HCT116 (cell line): ENCODE measurements around the gene SLC38A6. TPM values are rescaled to one million over a fixed set of nuclear protein-coding genes. Genes with fewer than 3 reads are reported as not detected.

Source experiments
- ATAC-seq: fragments of 200-7000 bp; cut with Tn5 transposase; 2 replicates; pipeline ENCODE4 v1.9.1; 2020; ENCODE audit warnings: mild to moderate bottlenecking, moderate library complexity
- BruUV-seq: library from RNA; stranded (reverse); fragments of 400-500 nt; replicated peaks from 2 replicates; lab custom pipeline; 2021; lab: Mats Ljungman, UMichigan
- CTCF ChIA-PET: fragments of 300-600 bp; sonication (Branson Sonifier 250); formaldehyde crosslinking; loops from one replicate; lab custom pipeline; 2021; ENCODE audit warnings: antibody characterized with exemption; lab: Charles Lee
- POLR2A ChIA-PET: fragments of 300-600, 350-600 bp; sonication (Branson Sonifier 250); formaldehyde crosslinking; loops from one replicate; lab custom pipeline; 2021; ENCODE audit warnings: antibody characterized with exemption; lab: Charles Lee
- RAD21 ChIA-PET, 2 experiments: fragments of 300-600 bp; sonication (Branson Sonifier 250); formaldehyde crosslinking; loops; one replicate each; lab custom pipeline; 2023; ENCODE audit warnings: low total read pairs in 2 of 2; ENCODE audit not compliant: uncharacterized antibody in 2 of 2, unreplicated experiment in 2 of 2, low non-redundant PET in 1 of 2; lab: Charles Lee
- DNase-seq: peaks from one replicate; pipeline ENCODE4 v3.0.0-alpha.2; 2010; ENCODE audit warnings: low read depth, low spot score
- H2AFZ ChIP-seq: fragments of 200-600 bp; shearing (Covaris generic), sonication (generic); 2 replicates; pipeline ENCODE4 v1.6.1; 2017; ENCODE audit warnings: low read depth, mixed run types, mixed read lengths, antibody characterized with exemption, low read length; ENCODE audit not compliant: poor library complexity, severe bottlenecking
- H3K27ac ChIP-seq: 2 replicates; pipeline ENCODE4 v1.5.1; 2012; ENCODE audit warnings: low read depth, low read length
- H3K27me3 ChIP-seq: fragments of 200-600 bp; sonication (generic); 2 replicates; pipeline ENCODE4 v1.6.1; 2016; ENCODE audit warnings: mixed run types, low read length, mixed read lengths; ENCODE audit not compliant: insufficient read depth
- H3K36me3 ChIP-seq, 2 experiments: fragments of 200-500 bp in 1 of 2; fragments of 200-600 bp in 1 of 2; sonication (Bioruptor generic) in 1 of 2; sonication (generic) in 1 of 2; 2 replicates each; pipeline versions ENCODE4 v1.5.1 to v1.6.1; 2014 to 2016; ENCODE audit warnings: low read length in 2 of 2, inconsistent platforms in 1 of 2, mixed read lengths in 1 of 2, mixed run types in 1 of 2; ENCODE audit not compliant: insufficient read depth in 2 of 2, control insufficient read depth in 1 of 2
- H3K4me1 ChIP-seq, 2 experiments: fragments of 200-600 bp in 1 of 2; sonication (generic) in 1 of 2; 2 replicates each; pipeline versions ENCODE4 v1.5.1 to v1.6.1; 2012 to 2017; ENCODE audit warnings: low read length in 2 of 2, inconsistent platforms in 1 of 2, mild to moderate bottlenecking in 1 of 2, mixed read lengths in 1 of 2, mixed run types in 1 of 2, moderate library complexity in 1 of 2; ENCODE audit not compliant: insufficient read depth in 2 of 2, control insufficient read depth in 1 of 2
- H3K4me2 ChIP-seq: fragments of 200-600 bp; sonication (generic); 2 replicates; pipeline ENCODE4 v1.6.1; 2017; ENCODE audit warnings: mixed run types, low read length, mixed read lengths
- H3K4me3 ChIP-seq, 2 experiments: fragments of 200-600 bp in 1 of 2; sonication (generic) in 1 of 2; replicated peaks in 1 of 2; 2 replicates each; pipeline ENCODE4 v1.5.1; 2011 to 2016; ENCODE audit warnings: low read length in 2 of 2, control low read depth in 1 of 2, low read depth in 1 of 2, mild to moderate bottlenecking in 1 of 2, mixed read lengths in 1 of 2, mixed run types in 1 of 2
- H3K79me2 ChIP-seq: fragments of 200-600 bp; sonication (generic); 2 replicates; pipeline ENCODE4 v1.6.1; 2017; ENCODE audit warnings: mild to moderate bottlenecking, mixed run types, low read length, moderate library complexity, mixed read lengths; ENCODE audit not compliant: insufficient read depth
- H3K9ac ChIP-seq: fragments of 200-600 bp; sonication (generic); 2 replicates; pipeline ENCODE4 v1.6.1; 2016; ENCODE audit warnings: low read length, mixed read lengths
- H3K9me2 ChIP-seq: fragments of 200-600 bp; sonication (generic), shearing (Covaris generic); 2 replicates; pipeline ENCODE4 v1.6.1; 2017; ENCODE audit warnings: mixed run types, mild to moderate bottlenecking, moderate library complexity; ENCODE audit not compliant: insufficient read depth
- H3K9me3 ChIP-seq, 2 experiments: fragments of 200-500 bp in 1 of 2; fragments of 200-600 bp in 1 of 2; sonication (Bioruptor generic) in 1 of 2; sonication (generic) in 1 of 2; 2 replicates each; pipeline ENCODE4 v1.6.1; 2014 to 2017; ENCODE audit warnings: low read length in 2 of 2, mixed read lengths in 2 of 2, inconsistent platforms in 1 of 2, low read depth in 1 of 2, mild to moderate bottlenecking in 1 of 2, mixed run types in 1 of 2, moderate library complexity in 1 of 2; ENCODE audit not compliant: control insufficient read depth in 1 of 2, insufficient read depth in 1 of 2
- H4K20me1 ChIP-seq: fragments of 200-600 bp; sonication (generic), shearing (Covaris generic); 2 replicates; pipeline ENCODE4 v1.6.1; 2017; ENCODE audit warnings: mixed run types, mild to moderate bottlenecking, moderate library complexity; ENCODE audit not compliant: insufficient read depth
- CBX3 ChIP-seq: IDR thresholded peaks from 2 replicates; pipeline ENCODE4 v1.6.1; 2012; ENCODE audit warnings: low read depth
- CEBPB ChIP-seq: IDR thresholded peaks from 2 replicates; pipeline ENCODE4 v1.6.1; 2012; ENCODE audit warnings: low read depth
- CTCF ChIP-seq, 3 experiments: fragments of 200-600 bp in 1 of 3; sonication (generic) in 1 of 3; IDR thresholded peaks in 2 of 3; conservative IDR thresholded peaks in 1 of 3; 2 replicates each; pipeline ENCODE4 v1.5.1; 2012 to 2017; ENCODE audit warnings: low read depth in 2 of 3, low read length in 2 of 3, antibody characterized with exemption in 1 of 3, borderline replicate concordance in 1 of 3, control low read depth in 1 of 3, mild to moderate bottlenecking in 1 of 3, mixed read lengths in 1 of 3, mixed run types in 1 of 3, moderate library complexity in 1 of 3; ENCODE audit not compliant: insufficient read depth in 1 of 3
- EGR1 ChIP-seq: IDR thresholded peaks from 2 replicates; pipeline ENCODE4 v1.6.1; 2012; ENCODE audit warnings: low read depth
- EZH2 ChIP-seq: fragments of 200-600 bp; sonication (generic); IDR thresholded peaks from 2 replicates; pipeline ENCODE4 v1.6.1; 2017; ENCODE audit warnings: antibody characterized with exemption, mixed run types
- EZH2phosphoT487 ChIP-seq: fragments of 200-600 bp; IDR thresholded peaks from 2 replicates; pipeline ENCODE4 v1.6.1; 2018; ENCODE audit warnings: antibody characterized with exemption, borderline replicate concordance
- FOSL1 ChIP-seq: IDR thresholded peaks from 2 replicates; pipeline ENCODE4 v1.6.1; 2012; ENCODE audit warnings: low read depth
- JUND ChIP-seq: IDR thresholded peaks from 2 replicates; pipeline ENCODE4 v1.6.1; 2012
- MAX ChIP-seq: IDR thresholded peaks from 2 replicates; pipeline ENCODE4 v1.6.1; 2012
- POLR2A ChIP-seq: IDR thresholded peaks from 2 replicates; pipeline ENCODE4 v1.7.0; 2011; ENCODE audit warnings: borderline replicate concordance; ENCODE audit not compliant: insufficient read depth, insufficient read length; ENCODE audit errors: extremely low read depth
- SP1 ChIP-seq: IDR thresholded peaks from 2 replicates; pipeline ENCODE4 v1.6.1; 2012; ENCODE audit warnings: low read depth
- SRF ChIP-seq: IDR thresholded peaks from 2 replicates; pipeline ENCODE4 v1.6.1; 2012; ENCODE audit warnings: low read depth
- YY1 ChIP-seq: IDR thresholded peaks from 2 replicates; pipeline ENCODE4 v1.6.1; 2011; ENCODE audit warnings: low read length, low read depth, moderate library complexity, mild to moderate bottlenecking; ENCODE audit not compliant: insufficient replicate concordance; ENCODE audit errors: extremely low read depth
- ZBTB33 ChIP-seq: IDR thresholded peaks from 2 replicates; pipeline ENCODE4 v1.6.1; 2011; ENCODE audit warnings: mild to moderate bottlenecking, low read length, moderate library complexity; ENCODE audit not compliant: insufficient replicate concordance; ENCODE audit errors: extremely low read depth
- ZFX ChIP-seq: fragments of 450-650 bp; IDR thresholded peaks from 2 replicates; pipeline ENCODE4 v1.6.1; 2017
- ZNF274 ChIP-seq: fragments of 200-500 bp; sonication (Bioruptor generic); IDR thresholded peaks from 2 replicates; pipeline ENCODE4 v1.6.1; 2014; ENCODE audit warnings: mild to moderate bottlenecking, low read depth, low read length, inconsistent platforms
- intact Hi-C: fragments of 100-400 bp; cut with micrococcal nuclease; formaldehyde crosslinking; loops from 2 replicates; pipeline ENCODE4 v1.10.0; 2022
- total RNA-seq: library from RNA; stranded (reverse); gene quantifications from one replicate; pipeline ENCODE4 v1.2.1, GENCODE V29; 2021; ENCODE audit not compliant: unreplicated experiment
- TF ChIP-seq, protein P1 (sequence below): IDR thresholded peaks from 2 replicates; pipeline ENCODE4 v1.6.1; 2012; ENCODE audit warnings: low read depth
- TF ChIP-seq, protein P2 (sequence below): IDR thresholded peaks from 2 replicates; pipeline ENCODE4 v1.6.1; 2012

SLC38A6 gene
- total RNA-seq, 1 experiment from 2014 or later: 9.5 TPM

- Histone ChIP-seq H3K79me2 (no peaks in the 10 kb centered on the region), H3K9me3 (no peaks in the 10 kb centered on the region), H3K9me2 (no peaks in the 10 kb centered on the region), H3K4me1 (peaks cover 0 to 10% of the 10 kb centered on the region in 2 experiments; a peak in 2 of 4 replicates), H4K20me1 (no peaks in the 10 kb centered on the region), H2AFZ (no peak overlapping the region), H3K27me3 (no peaks in the 10 kb centered on the region), H3K27ac (no peak overlapping the region), H3K4me2 (no peak overlapping the region), H3K4me3 (no peak overlapping the region), H3K9ac (no peak overlapping the region), H3K36me3 (no peaks in the 10 kb centered on the region)
- ChIA-PET RAD21 (no interaction called here), POLR2A (no interaction called here), CTCF (no interaction called here)
- no peak for TF ChIP-seq POLR2A
- no peak for TF ChIP-seq CBX3
- TF ChIP-seq ZFX: no peak
- no peak for TF ChIP-seq FOSL1
- no peak for TF ChIP-seq YY1
- no peak for TF ChIP-seq ZNF274
- TF ChIP-seq EZH2: no peak
- no peak for TF ChIP-seq CEBPB
- TF ChIP-seq, protein P1, sequence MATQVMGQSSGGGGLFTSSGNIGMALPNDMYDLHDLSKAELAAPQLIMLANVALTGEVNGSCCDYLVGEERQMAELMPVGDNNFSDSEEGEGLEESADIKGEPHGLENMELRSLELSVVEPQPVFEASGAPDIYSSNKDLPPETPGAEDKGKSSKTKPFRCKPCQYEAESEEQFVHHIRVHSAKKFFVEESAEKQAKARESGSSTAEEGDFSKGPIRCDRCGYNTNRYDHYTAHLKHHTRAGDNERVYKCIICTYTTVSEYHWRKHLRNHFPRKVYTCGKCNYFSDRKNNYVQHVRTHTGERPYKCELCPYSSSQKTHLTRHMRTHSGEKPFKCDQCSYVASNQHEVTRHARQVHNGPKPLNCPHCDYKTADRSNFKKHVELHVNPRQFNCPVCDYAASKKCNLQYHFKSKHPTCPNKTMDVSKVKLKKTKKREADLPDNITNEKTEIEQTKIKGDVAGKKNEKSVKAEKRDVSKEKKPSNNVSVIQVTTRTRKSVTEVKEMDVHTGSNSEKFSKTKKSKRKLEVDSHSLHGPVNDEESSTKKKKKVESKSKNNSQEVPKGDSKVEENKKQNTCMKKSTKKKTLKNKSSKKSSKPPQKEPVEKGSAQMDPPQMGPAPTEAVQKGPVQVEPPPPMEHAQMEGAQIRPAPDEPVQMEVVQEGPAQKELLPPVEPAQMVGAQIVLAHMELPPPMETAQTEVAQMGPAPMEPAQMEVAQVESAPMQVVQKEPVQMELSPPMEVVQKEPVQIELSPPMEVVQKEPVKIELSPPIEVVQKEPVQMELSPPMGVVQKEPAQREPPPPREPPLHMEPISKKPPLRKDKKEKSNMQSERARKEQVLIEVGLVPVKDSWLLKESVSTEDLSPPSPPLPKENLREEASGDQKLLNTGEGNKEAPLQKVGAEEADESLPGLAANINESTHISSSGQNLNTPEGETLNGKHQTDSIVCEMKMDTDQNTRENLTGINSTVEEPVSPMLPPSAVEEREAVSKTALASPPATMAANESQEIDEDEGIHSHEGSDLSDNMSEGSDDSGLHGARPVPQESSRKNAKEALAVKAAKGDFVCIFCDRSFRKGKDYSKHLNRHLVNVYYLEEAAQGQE: no peak
- no peak for TF ChIP-seq JUND
- TF ChIP-seq CTCF (IDR thresholded peaks at IDR 0.05 in 2 of 3, conservative IDR thresholded peaks at IDR 0.05 in 1 of 3; ENCODE audit: borderline replicate concordance in 1 of 3, insufficient read depth in 1 of 3, low read depth in 2 of 3, low read length in 2 of 3): no peak
- TF ChIP-seq EGR1: no peak
- TF ChIP-seq, protein P2, sequence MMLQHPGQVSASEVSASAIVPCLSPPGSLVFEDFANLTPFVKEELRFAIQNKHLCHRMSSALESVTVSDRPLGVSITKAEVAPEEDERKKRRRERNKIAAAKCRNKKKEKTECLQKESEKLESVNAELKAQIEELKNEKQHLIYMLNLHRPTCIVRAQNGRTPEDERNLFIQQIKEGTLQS: no peak
- no peak for TF ChIP-seq EZH2phosphoT487
- TF ChIP-seq SRF: no peak
- TF ChIP-seq SP1: no peak
- no peak for TF ChIP-seq MAX
- no peak for TF ChIP-seq ZBTB33
- no TSS peak for BruUV-seq
- no peak for ATAC-seq
- intact Hi-C loops: no loop called here
- no peak for DNase-seq
Observed at GRCh38 chr14:61074852-61075251, 93.8 kb downstream of the SLC38A6 start.
